Calu3 (cell line): Measurements from ENCODE around the gene EVPLL. TPM values are rescaled to one million over a fixed set of nuclear protein-coding genes. Genes with fewer than 3 reads are reported as not detected.

Experiments used
- BruUV-seq: library from RNA; stranded (reverse); fragments of 400-500 nt; replicated peaks from 2 replicates; lab custom pipeline; 2021; lab: Mats Ljungman, UMichigan
- CTCF ChIA-PET: fragments of 300-600 bp; sonication (Branson Sonifier 250); formaldehyde crosslinking; loops from one replicate; lab custom pipeline; 2022; ENCODE audit warnings: antibody characterized with exemption; lab: Charles Lee
- DNase-seq: peaks from one replicate; pipeline ENCODE4 v3.0.0; 2022
- H3K27ac Mint-ChIP-seq: one replicate; pipeline ENCODE4 v1.8.0; 2022; ENCODE audit warnings: mixed read lengths; ENCODE audit not compliant: unreplicated experiment
- H3K27me3 Mint-ChIP-seq: one replicate; pipeline ENCODE4 v1.8.0; 2022; ENCODE audit warnings: mixed read lengths; ENCODE audit not compliant: unreplicated experiment
- H3K36me3 Mint-ChIP-seq: one replicate; pipeline ENCODE4 v1.8.0; 2022; ENCODE audit warnings: mild to moderate bottlenecking, moderate library complexity, mixed read lengths; ENCODE audit not compliant: insufficient read depth, unreplicated experiment
- H3K4me1 Mint-ChIP-seq: one replicate; pipeline ENCODE4 v1.8.0; 2022; ENCODE audit warnings: mild to moderate bottlenecking, low read depth, mixed read lengths; ENCODE audit not compliant: unreplicated experiment
- H3K4me3 Mint-ChIP-seq: one replicate; pipeline ENCODE4 v1.8.0; 2022; ENCODE audit warnings: mild to moderate bottlenecking, low read depth, moderate library complexity, mixed read lengths; ENCODE audit not compliant: unreplicated experiment
- H3K9me3 Mint-ChIP-seq: one replicate; pipeline ENCODE4 v1.8.0; 2022; ENCODE audit warnings: low read depth, mixed read lengths; ENCODE audit not compliant: unreplicated experiment
- CTCF ChIP-seq: fragments of 200-600 bp; IDR thresholded peaks from one replicate; pipeline ENCODE4 v1.8.0; 2022; ENCODE audit warnings: antibody characterized with exemption; ENCODE audit not compliant: unreplicated experiment
- intact Hi-C: fragments of 100-400 bp; cut with micrococcal nuclease; formaldehyde crosslinking; loops from one replicate; pipeline ENCODE4 v1.10.0; 2022; ENCODE audit not compliant: unreplicated experiment
- total RNA-seq: library from RNA; stranded (reverse); gene quantifications from 2 replicates; pipeline ENCODE4 v1.2.3, GENCODE V29; 2022

The EVPLL gene
- total RNA-seq, 1 experiment from 2014 or later, result 1.4 TPM

DNA sequence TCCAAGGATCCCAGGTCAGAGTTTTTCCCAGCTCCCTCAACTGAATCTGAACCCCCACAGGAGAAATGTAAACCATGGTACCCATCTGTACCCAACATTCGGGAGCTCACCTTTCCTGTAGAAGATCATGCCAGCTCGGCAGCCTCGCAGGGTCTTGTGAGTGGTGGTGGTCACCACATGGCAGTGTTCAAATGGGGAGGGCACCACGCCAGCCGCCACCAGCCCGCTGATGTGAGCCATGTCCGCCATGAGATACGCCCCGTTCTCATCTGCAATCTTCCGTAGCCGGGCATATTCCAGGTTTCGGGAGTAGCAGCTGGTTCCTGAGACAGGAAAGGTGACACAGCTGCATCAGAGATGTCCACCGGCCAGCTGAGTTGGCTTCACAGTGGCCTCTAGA is 37.6 kb upstream of the EVPLL start:
- peaks cover 48% of the 10 kb centered on the region for H3K36me3 Mint-ChIP-seq
- no peaks in the 10 kb centered on the region for H3K9me3 Mint-ChIP-seq
- TF ChIP-seq CTCF, result no peak
- no peaks in the 10 kb centered on the region for H3K27me3 Mint-ChIP-seq
- no peak overlapping the region for H3K4me3 Mint-ChIP-seq
- BruUV-seq, result no TSS peak
- no peaks in the 10 kb centered on the region for H3K4me1 Mint-ChIP-seq
- H3K27ac Mint-ChIP-seq, result no peak overlapping the region
- no peak for DNase-seq
- CTCF ChIA-PET, result no interaction called here
- intact Hi-C loops, result no loop called here

DNA sequence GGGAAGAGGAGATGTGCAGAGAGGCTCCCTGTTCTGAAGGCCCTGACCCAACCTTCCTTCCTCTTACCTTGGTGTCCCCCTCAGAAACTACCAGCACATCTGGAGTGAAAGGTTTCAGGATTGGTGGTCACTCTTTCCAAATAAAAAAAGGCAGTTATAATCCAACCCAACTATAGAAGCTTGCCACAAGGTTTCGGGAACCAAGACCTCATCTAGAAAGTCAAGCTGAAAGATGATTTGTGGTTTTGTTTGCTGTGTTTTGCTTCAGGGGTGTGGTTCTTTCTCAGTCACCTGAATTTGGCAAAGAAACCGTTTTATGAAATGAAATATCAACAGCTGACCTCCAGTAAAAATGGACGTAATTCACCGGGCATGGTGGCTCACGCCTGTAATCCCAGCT is 33.6 kb upstream of the EVPLL start:
- H3K36me3 Mint-ChIP-seq, result peaks cover 59% of the 10 kb centered on the region
- TF ChIP-seq CTCF, result no peak
- H3K4me1 Mint-ChIP-seq, result no peaks in the 10 kb centered on the region
- CTCF ChIA-PET, result interaction anchor here (0.7 kb wide), 1 partner anchor 9 kb away, joined by 3 read pairs; no protein-coding TSS in a partner anchor
- DNase-seq, result no peak
- H3K27me3 Mint-ChIP-seq, result no peaks in the 10 kb centered on the region
- no peak overlapping the region for H3K4me3 Mint-ChIP-seq
- no peaks in the 10 kb centered on the region for H3K9me3 Mint-ChIP-seq
- no TSS peak for BruUV-seq
- intact Hi-C loops, result no loop called here
- H3K27ac Mint-ChIP-seq, result no peak overlapping the region

GRCh38 chr17:18353541-18353940 is 24.0 kb upstream of the EVPLL start:
- no TSS peak for BruUV-seq
- Mint-ChIP-seq H3K4me1 (no peaks in the 10 kb centered on the region), H3K27me3 (no peaks in the 10 kb centered on the region), H3K36me3 (peaks cover 16% of the 10 kb centered on the region), H3K27ac (no peak overlapping the region), H3K9me3 (no peaks in the 10 kb centered on the region), H3K4me3 (no peak overlapping the region)
- CTCF ChIA-PET, result interaction anchor here (0.6 kb wide), 1 partner anchor 10 kb away, joined by 3 read pairs; no protein-coding TSS in a partner anchor
- TF ChIP-seq CTCF, result no peak
- no peak for DNase-seq
- intact Hi-C loops, result no loop called here

DNA sequence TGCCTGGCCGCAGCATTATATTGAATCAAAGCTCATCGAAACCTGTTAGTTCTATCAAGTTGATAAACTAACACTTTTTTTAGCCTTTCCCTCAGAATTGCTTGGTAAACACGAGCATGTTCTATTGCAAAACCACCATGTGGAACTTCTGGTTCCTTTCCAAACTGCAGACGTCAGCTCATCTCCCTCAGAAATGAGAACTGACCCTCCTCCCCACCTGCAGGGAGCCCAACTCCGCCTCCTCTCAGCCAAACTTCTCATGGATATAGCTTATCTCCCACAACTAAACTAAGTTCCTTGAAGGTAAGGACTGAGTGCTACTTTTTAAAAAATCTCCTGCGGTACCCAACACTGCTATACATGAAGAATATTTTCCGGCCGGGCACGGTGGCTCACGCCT is 21.0 kb upstream of the EVPLL start:
- no peak for TF ChIP-seq CTCF
- H3K36me3 Mint-ChIP-seq, result peaks cover 24% of the 10 kb centered on the region
- no peaks in the 10 kb centered on the region for H3K9me3 Mint-ChIP-seq
- no peak overlapping the region for H3K27ac Mint-ChIP-seq
- intact Hi-C loops, result no loop called here
- CTCF ChIA-PET, result no interaction called here
- no TSS peak for BruUV-seq
- no peaks in the 10 kb centered on the region for H3K4me1 Mint-ChIP-seq
- H3K4me3 Mint-ChIP-seq, result no peak overlapping the region
- no peaks in the 10 kb centered on the region for H3K27me3 Mint-ChIP-seq
- DNase-seq, result no peak
